GM19395 (cell line): ENCODE measurements around the gene IL10RB.

Experiments
- ATAC-seq: cut with Tn5 transposase; IDR thresholded peaks from one replicate; pipeline ENCODE4 v1.9.1; 2021; ENCODE audit warnings: mild to moderate bottlenecking, moderate library complexity; ENCODE audit not compliant: unreplicated experiment

Gene IL10RB

GRCh38 chr21:33265664-33266049 lies 510 bp upstream of the IL10RB start:
- peak; percentile 28 for ATAC-seq

- ATAC-seq: peak; percentile 6
These were observed 595 bp downstream of the IL10RB start for GRCh38 chr21:33266789-33267135.

GRCh38 chr21:33267250-33267649 lies 1.1 kb downstream of the IL10RB start:
- ATAC-seq: no peak

- peak; percentile 2 for ATAC-seq
These were observed 2.2 kb downstream of the IL10RB start for GRCh38 chr21:33268393-33268736.

GRCh38 chr21:33268737-33269441 lies 2.7 kb downstream of the IL10RB start:
- peak; percentile 74 for ATAC-seq

- no peak for ATAC-seq
These were observed 4.8 kb downstream of the IL10RB start for GRCh38 chr21:33270986-33271385.

GRCh38 chr21:33273044-33273443 lies 6.9 kb downstream of the IL10RB start:
- ATAC-seq: no peak

- no peak for ATAC-seq
These were observed 12.6 kb downstream of the IL10RB start for GRCh38 chr21:33278721-33279120.

GRCh38 chr21:33279330-33279820 lies 13.2 kb downstream of the IL10RB start:
- no peak for ATAC-seq

GRCh38 chr21:33281096-33281652 lies 15.0 kb downstream of the IL10RB start:
- no peak for ATAC-seq

GRCh38 chr21:33283203-33283602 lies 17.0 kb downstream of the IL10RB start:
- no peak for ATAC-seq

- ATAC-seq: no peak
These were observed 19.9 kb downstream of the IL10RB start for GRCh38 chr21:33286076-33286475.

GRCh38 chr21:33286600-33287456 lies 20.7 kb downstream of the IL10RB start:
- ATAC-seq: no peak

GRCh38 chr21:33289199-33289819 lies 23.1 kb downstream of the IL10RB start:
- ATAC-seq: no peak

GRCh38 chr21:33290441-33290840 lies 24.3 kb downstream of the IL10RB start:
- ATAC-seq: no peak

GRCh38 chr21:33291686-33292085 lies 25.5 kb downstream of the IL10RB start:
- no peak for ATAC-seq

- ATAC-seq: no peak
These were observed 26.6 kb downstream of the IL10RB start for GRCh38 chr21:33292724-33293123.

GRCh38 chr21:33293136-33293535 lies 27.0 kb downstream of the IL10RB start:
- no peak for ATAC-seq

GRCh38 chr21:33293811-33294216 lies 27.6 kb downstream of the IL10RB start:
- no peak for ATAC-seq

- no peak for ATAC-seq
These were observed 30.0 kb downstream of the IL10RB start for GRCh38 chr21:33296156-33296555.

- peak; percentile 85 for ATAC-seq
These were observed 33.1 kb downstream of the IL10RB start for GRCh38 chr21:33299181-33299752.
